Mesodermal cell (in vitro differentiated cells): ENCODE results near the gene PPT2.

Experiments
- H3K27ac ChIP-seq: 2 replicates; pipeline ENCODE4 v1.7.0; 2013; ENCODE audit warnings: mild to moderate bottlenecking, low read depth, low read length, moderate library complexity; ENCODE audit not compliant: severe bottlenecking
- H3K36me3 ChIP-seq: 2 replicates; pipeline ENCODE4 v1.7.1; 2013; ENCODE audit warnings: mild to moderate bottlenecking, low read length, moderate library complexity; ENCODE audit not compliant: control insufficient read depth, insufficient read depth
- H3K4me1 ChIP-seq: one replicate; pipeline ENCODE4 v1.7.1; 2013; ENCODE audit warnings: mild to moderate bottlenecking, low read length; ENCODE audit not compliant: insufficient read depth, control insufficient read depth, poor library complexity, severe bottlenecking
- H3K4me3 ChIP-seq: 2 replicates; pipeline ENCODE4 v1.7.0; 2013; ENCODE audit warnings: low read length, control low read depth, mild to moderate bottlenecking; ENCODE audit not compliant: insufficient read depth, poor library complexity, severe bottlenecking; ENCODE audit errors: extremely low read depth
- H3K9me3 ChIP-seq: 2 replicates; pipeline ENCODE4 v1.7.1; 2013; ENCODE audit warnings: mild to moderate bottlenecking, low read length, moderate library complexity; ENCODE audit not compliant: control insufficient read depth
- WGBS, 2 experiments: methylation state at CpG; one replicate each; pipeline ENCODE4 v1.1.5; 2013; ENCODE audit warnings: missing lambda C conversion rate in 2 of 2; ENCODE audit not compliant: insufficient coverage in 2 of 2; 5-methylcytosine and 5-hydroxymethylcytosine counted together

PPT2 gene

DNA sequence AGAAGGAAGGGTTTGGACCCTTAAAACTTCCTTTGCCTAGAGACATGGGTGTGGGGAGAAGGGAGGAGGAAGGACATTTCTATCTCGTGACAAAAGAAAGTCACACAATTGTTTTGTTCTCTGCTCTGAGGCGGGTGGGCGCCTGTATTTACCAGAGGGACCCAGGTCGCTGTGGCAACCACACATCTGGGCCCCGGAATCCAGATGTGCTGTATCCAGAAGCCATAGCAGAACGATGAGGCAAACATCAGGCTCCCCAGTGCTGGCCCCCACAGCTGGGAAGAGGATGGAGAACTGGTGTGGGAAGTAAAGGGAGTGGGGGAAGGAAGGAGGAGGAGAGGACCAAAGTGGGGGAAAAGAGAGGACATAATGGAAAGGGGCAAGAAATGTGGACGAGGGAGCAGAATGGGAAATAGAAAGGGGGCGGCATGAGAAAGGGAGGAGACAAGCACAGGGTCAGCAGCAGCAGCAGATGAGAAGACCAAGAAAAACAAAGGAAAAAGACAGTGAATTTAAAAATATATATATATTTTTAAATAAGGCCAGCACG, 41.4 kb upstream of the PPT2 start:
- WGBS, 2 experiments, result 88% methylated on average over 7 to 8 of the region's 9 CpGs
- peaks cover 25% of the 10 kb centered on the region for H3K36me3 ChIP-seq
- peaks cover 17% of the 10 kb centered on the region for H3K4me1 ChIP-seq
- no peaks in the 10 kb centered on the region for H3K9me3 ChIP-seq
- no peak overlapping the region for H3K4me3 ChIP-seq
- H3K27ac ChIP-seq, result no peak overlapping the region

DNA sequence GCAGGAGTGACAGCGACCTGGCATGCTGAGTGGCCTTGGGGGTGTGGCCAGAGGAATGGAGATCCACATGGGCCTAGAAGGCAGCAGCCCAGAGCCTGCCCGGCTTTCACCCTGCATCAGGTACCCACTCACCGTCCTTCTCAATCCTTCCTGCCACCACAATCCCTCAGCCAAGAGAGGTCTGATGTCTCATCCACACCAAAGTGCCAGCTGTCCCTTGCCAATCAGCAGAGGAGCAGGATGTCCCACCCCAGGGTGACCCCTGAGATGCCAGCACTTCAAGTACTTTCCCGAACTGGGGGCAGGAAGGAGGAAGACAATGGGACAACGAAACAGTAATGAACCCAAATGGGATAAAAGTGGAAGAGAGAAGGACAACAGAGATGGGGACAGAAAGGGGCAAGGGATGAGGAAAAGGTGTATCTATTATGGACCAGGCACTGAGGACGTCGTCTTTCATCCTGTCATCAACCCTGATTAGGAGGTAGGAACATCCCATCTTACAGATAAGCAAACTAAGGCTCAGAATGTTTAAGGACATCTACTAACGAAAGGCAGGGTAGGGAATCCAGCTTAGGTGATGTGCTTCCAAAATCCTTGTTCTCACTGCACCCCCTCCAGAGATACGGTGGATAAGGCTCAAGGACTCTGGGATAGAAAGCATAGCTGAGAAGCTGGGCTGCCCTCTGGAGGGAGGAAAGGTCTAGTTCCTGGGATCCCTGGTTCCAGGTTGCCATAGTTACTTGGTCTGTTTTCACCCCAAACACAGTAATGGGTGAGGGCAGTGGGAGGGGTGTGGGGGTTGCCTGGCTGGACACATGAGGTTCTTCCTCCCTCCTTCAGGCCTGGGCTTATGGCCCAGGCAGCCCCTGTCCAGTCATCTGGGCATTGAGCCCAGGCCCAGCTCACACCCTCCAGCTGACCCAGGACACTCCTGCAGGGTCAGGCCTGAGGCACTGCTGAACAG, 40.3 kb upstream of the PPT2 start:
- peaks cover 8% of the 10 kb centered on the region for H3K4me1 ChIP-seq
- WGBS, 2 experiments, result 85 to 94% methylated on average over 5 to 8 of the region's 9 CpGs
- peaks cover 32% of the 10 kb centered on the region for H3K36me3 ChIP-seq
- H3K27ac ChIP-seq, result no peak overlapping the region
- no peaks in the 10 kb centered on the region for H3K9me3 ChIP-seq
- no peak overlapping the region for H3K4me3 ChIP-seq

DNA sequence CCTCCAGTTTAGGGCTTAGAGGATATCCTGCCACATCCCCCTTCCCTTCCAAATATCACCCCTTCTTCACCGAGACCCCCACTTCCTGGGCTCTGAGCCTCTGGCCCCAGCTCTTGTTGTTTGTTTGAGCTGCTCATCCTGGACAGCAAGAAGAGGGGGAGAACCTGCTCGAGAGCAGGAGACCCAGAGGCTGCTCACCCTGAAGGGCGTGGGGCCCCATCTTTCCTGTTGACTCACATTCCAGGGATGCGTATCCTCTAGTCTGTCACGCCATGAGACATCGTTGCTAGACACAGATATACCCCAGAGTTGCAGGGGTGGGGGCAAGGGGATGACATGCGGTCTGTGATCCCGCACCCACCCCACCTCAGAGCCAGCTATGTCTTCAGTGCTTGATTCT, 39.1 kb upstream of the PPT2 start:
- H3K4me3 ChIP-seq, result no peak overlapping the region
- WGBS, 2 experiments, result 72 to 98% methylated on average over 5 to 6 of the region's 8 CpGs
- peaks cover 7% of the 10 kb centered on the region for H3K4me1 ChIP-seq
- H3K27ac ChIP-seq, result no peak overlapping the region
- H3K9me3 ChIP-seq, result no peaks in the 10 kb centered on the region
- H3K36me3 ChIP-seq, result peaks cover 37% of the 10 kb centered on the region

DNA sequence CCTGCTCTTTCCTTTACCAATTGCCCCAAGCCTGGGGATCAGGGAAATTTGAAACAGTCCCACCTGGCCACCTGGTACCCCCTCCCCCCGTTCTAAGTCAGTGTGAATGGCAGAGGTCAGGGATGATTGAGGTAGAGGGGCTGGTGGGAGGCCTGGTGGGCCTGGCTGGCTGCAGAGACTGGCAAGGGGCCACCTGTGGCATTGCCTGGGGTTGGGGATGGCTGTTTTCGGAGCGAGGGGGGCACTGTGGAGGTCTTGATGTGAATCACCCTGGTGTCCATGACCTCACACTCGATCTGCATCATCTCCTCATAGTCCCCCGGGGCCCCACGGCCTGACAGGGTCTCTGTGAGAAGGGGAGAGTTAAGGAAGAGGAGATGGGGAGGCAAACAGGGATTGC, 38.3 kb upstream of the PPT2 start:
- no peaks in the 10 kb centered on the region for H3K9me3 ChIP-seq
- no peak overlapping the region for H3K27ac ChIP-seq
- H3K4me3 ChIP-seq, result no peak overlapping the region
- H3K4me1 ChIP-seq, result peaks cover 7% of the 10 kb centered on the region
- 93 to 100% methylated on average over 2 to 3 of the region's 6 CpGs for WGBS, 2 experiments
- peaks cover 42% of the 10 kb centered on the region for H3K36me3 ChIP-seq

DNA sequence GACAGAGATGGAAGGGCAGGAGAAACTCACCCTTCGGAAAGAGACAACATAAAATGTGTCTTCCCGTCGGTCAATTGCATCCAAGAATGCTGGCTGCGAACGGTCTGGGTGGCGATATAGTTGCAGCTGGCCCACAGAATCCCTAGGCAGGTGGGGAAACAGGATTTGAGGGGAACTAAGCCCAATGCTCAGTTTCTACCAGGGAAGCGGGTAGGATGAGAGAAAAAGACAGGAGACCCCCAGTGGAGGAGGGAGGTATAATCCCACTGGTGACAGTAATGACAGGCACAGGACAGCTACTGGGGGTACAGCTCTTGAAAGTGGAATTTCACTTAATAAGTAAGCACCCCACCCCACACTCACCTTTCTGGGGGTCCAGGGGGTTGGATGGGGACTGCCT, 37.3 kb upstream of the PPT2 start:
- Histone ChIP-seq H3K36me3 (peaks cover 51% of the 10 kb centered on the region), H3K27ac (no peak overlapping the region), H3K4me3 (no peak overlapping the region), H3K4me1 (peaks cover 7% of the 10 kb centered on the region), H3K9me3 (no peaks in the 10 kb centered on the region)
- WGBS, 2 experiments, result 93 to 95% methylated on average over 7 of the region's 7 CpGs

DNA sequence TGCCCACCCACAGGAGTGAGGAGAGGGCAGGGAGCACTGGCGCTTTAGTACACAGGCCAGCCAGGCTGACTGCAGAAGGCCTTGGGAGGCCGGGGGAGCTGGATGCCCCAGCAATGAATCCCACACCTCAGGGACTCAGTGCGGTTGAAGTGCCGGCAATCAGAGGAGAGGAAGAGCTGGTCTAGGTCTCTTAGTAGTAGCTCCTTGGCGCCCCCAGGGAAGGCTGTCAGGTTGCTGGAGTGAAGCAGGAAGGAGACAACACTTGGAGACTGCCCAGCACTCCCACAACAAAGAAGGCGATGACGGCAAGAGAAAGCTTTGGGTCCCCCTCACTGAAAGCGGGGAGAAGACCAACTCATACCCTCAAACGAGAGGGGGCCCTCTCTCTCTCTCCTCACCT, 36.5 kb upstream of the PPT2 start:
- peaks cover 57% of the 10 kb centered on the region for H3K36me3 ChIP-seq
- H3K27ac ChIP-seq, result no peak overlapping the region
- H3K9me3 ChIP-seq, result no peaks in the 10 kb centered on the region
- peaks cover 7% of the 10 kb centered on the region for H3K4me1 ChIP-seq
- H3K4me3 ChIP-seq, result no peak overlapping the region
- 74 to 100% methylated on average over 4 to 5 of the region's 9 CpGs for WGBS, 2 experiments

DNA sequence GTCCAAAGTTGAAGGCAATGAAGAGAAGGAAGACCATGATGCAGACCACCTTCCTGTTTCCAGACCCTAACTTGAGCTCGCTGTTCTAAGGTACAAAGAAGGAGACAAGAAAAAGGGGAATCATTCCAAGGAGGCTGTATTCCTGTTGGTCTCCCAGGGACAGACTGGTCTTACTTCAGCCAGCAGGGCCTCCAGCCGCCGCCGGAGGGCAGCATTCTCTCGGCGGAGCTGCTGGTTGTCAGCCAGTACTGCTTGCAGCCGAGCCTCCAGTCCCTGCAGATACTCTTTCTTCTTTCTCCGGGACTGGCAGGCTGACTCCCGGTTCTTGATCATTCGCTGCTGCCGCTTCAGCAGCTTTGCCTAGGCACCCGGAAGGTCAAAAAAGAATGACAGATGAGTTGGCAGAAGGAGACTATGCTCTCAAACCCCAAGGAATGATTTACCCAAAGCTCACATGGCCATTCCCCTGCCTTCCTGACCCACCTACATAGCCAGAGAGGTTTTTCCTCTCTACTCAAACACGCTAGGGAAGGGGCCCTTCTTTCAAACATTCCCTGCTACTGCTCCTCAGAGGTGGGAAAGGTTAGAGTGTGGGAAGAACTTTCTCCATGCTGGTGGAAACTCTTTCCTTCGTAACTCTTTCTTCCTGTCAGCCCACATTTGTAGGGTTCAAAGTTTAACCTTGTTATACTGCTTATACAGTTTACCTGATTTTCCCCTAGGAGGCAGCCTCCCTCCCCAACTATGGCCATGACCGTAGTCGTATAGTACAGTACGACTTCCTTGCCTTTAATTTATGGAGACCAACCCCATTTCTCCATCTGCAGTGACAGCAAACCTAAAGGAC, 34.9 kb upstream of the PPT2 start:
- Histone ChIP-seq H3K36me3 (peaks cover 70% of the 10 kb centered on the region), H3K4me1 (peaks cover 7% of the 10 kb centered on the region), H3K9me3 (no peaks in the 10 kb centered on the region), H3K27ac (peak overlapping the region; percentile 55), H3K4me3 (no peak overlapping the region)
- WGBS, 2 experiments, result 16 to 26% methylated on average over 14 to 16 of the region's 17 CpGs

DNA sequence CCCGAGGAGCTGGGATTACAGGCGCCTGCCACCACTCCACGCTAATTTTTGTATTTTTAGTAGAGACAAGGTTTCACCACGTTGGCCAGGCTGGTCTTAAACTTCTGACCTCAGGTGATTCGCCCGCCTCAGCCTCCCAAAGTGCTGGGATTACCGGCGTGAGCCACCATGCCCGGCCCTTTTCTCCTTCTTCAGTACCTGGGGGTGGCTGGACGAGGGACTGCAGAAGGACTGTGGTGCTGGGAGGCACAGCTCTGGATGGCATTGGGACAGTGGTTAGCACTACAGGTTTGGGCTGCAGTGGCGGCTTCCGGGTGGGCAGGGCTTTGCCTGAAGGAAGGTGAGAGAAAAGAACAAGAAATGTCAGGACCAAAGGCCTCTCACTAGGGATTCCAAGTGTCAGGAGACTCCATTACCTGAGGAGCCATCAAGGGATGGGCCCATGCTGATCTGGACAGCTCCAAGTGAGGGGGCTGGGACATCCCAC, 33.3 kb upstream of the PPT2 start:
- Histone ChIP-seq H3K4me1 (peaks cover 4% of the 10 kb centered on the region), H3K4me3 (no peak overlapping the region), H3K9me3 (no peaks in the 10 kb centered on the region), H3K36me3 (peaks cover 77% of the 10 kb centered on the region), H3K27ac (no peak overlapping the region)
- WGBS, 2 experiments, result 88 to 93% methylated on average over 5 to 7 of the region's 12 CpGs

DNA sequence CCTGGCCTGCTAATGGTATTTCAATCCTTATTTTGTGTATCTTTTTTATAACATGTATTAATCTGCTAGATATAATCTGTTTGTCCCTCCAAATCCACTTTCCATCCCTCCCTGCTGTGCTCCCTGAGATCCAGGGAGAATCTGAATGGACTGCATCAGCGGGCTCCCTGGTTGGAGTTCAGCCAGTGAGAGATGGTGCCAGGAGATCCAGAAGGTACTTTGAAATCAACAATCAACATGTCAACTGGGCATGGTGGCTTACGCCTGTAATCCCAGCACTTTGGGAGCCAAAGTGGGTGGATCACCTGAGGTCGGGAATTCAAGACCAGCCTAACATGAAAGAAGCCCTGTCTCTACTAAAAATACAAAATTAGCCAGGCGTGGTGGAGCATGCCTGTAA, 30.3 kb upstream of the PPT2 start:
- no peak overlapping the region for H3K4me3 ChIP-seq
- peaks cover 61% of the 10 kb centered on the region for H3K36me3 ChIP-seq
- 98% methylated on average over 4 of the region's 4 CpGs; no CpG with 5 or more reads in 1 of the 2 experiments for WGBS, 2 experiments
- H3K27ac ChIP-seq, result no peak overlapping the region
- no peaks in the 10 kb centered on the region for H3K9me3 ChIP-seq
- peaks cover 13% of the 10 kb centered on the region for H3K4me1 ChIP-seq

DNA sequence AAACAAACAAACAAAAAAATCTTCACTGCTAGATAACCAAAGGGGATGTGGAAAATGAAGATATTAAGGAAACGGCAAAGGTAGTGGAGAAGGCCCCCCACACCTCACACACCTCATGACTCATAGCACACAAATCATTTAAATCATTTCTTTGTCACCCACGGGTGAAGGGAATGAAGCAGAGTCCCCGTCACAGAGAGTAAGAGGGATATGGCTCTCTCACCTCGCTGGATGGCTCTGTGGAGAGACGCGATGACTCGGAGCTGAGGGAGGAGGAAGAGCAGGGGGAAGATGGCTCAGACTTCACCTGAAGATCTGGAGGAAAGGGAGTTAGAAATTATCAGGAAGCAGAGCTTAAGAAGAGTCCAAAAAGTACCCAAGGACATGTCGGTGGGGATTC, 27.1 kb upstream of the PPT2 start:
- Histone ChIP-seq H3K27ac (no peak overlapping the region), H3K36me3 (peaks cover 40% of the 10 kb centered on the region), H3K9me3 (no peaks in the 10 kb centered on the region), H3K4me3 (peak overlapping the region; percentile 98), H3K4me1 (peaks cover 16% of the 10 kb centered on the region)
- WGBS, 2 experiments, result 83 to 89% methylated on average over 5 to 7 of the region's 8 CpGs
